NCI-H146 (cell line): Measurements from ENCODE around the gene PLAC8.
"Not testable (repeated sequence)": the region's sequence is repeated elsewhere in the genome, so short reads cannot be mapped to it uniquely, and the experiment has no call there.

Source experiments
- DNase-seq: peaks from one replicate; lab custom pipeline; 2025; lab: John Stamatoyannopoulos, UW

PLAC8 gene, protein sequence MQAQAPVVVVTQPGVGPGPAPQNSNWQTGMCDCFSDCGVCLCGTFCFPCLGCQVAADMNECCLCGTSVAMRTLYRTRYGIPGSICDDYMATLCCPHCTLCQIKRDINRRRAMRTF

DNA sequence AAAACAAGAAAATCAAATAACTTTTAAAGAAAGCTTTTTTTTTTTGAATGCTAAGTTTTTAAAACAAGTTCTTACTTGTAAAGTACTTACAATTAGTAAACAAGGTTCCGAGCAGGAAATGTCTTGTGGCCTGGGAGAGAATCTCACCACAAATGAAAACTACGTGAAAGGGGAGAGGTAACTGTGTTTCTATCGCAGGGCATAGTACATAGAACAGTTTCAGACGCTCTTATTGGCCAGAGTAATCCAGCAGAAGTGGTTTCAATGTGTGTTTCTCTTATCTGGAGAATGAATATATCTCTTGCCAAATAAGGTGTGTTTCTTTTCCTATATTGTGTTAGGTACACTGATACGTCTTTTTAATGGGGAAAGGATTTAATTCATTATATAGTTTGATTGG lies at the start of gene PLAC8:
PLAC8 (minus strand) TSS at position 154 of the 400 bp plus-strand sequence. CDS start 6,808 bp downstream, outside the sequence.
- DNase-seq = peak; percentile 2

DNA sequence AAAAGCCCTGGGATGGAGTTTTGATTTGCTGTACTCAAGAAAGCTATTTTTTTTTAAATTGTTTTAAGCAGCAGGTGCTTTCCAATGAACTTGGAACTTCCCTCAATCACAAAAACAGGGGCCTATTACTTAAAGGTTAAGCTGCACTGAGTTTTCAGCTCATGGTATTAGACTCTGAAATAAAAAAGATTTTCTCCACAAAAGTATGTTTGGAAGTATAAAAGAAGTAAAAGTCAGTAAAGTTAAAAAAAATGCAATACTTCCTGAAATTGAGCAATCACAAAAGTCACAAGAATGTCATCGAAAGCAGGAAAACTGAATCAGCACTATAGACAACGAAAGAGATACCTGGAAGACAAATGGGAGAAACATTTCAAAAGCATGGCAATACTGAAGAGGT lies 38.9 kb upstream of the PLAC8 start:
- DNase-seq = no peak

DNA sequence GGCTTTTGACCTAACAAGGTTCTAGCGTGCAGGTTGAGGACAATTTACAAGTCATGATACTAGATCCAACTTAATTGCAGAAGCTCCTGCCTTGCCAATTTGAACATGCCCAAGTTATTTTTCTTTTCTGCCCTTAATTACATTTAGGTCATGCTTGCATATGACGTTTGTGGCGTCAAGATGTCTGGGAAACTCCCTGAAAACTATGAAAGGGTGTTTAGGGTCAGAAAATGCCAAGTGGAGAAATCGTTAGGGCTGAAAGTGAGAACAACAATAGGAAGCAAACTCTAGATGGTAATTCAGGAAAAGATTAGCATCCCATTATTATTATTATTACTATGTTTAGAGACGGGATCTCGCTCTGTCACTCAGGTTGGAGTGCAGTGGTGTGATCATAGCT lies 38.2 kb upstream of the PLAC8 start:
- DNase-seq = no peak

DNA sequence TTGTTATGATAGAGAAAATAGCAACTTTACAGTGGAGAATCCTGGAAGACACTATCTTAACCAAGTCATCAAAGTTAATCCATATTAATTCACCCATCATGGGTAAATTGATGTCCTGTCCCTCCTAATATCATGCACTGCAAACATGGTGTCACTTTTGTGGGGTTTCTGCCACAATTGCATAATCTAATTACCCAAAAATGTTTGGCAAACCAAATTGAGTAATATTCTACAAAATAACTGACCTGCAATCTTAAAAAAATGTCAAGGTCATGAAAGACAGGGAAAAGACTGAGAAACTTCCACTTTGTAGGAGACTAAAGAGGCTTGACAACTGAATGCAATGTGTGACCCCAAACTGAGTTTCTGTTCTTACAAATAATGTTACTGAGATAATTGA lies 37.1 kb upstream of the PLAC8 start:
- no peak for DNase-seq

DNA sequence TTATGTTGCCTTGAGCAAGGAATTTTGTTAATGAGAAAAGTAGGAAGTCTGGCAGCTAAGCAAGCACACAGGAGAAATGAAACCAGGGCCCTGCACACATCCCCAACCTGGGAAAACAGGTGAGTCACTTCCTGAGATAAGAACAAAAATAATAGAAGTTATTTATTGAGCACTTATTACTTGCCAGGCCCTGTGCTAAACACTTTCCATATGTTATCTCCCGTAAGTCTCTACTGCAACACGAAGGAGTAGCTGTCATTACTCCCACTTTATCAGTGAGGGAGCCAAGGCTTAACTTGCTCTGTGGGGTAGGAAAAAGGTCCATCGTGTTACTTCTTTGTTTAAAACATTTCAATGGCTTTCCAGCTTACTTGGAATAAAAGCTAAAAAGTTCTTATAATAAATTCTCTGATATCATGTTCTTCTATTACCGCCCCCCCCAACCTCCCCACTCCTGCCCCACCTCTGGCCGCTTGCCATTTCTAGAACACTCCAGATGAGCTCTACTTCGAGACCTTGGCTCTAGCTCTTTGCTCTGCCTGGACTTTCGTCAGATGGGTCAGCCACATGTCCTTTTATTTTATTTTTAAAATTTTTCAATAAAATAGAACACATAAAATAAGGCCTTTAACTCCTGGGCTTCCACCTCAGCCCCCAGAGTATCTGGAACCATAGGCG lies 36.3 kb upstream of the PLAC8 start:
- DNase-seq = no peak

DNA sequence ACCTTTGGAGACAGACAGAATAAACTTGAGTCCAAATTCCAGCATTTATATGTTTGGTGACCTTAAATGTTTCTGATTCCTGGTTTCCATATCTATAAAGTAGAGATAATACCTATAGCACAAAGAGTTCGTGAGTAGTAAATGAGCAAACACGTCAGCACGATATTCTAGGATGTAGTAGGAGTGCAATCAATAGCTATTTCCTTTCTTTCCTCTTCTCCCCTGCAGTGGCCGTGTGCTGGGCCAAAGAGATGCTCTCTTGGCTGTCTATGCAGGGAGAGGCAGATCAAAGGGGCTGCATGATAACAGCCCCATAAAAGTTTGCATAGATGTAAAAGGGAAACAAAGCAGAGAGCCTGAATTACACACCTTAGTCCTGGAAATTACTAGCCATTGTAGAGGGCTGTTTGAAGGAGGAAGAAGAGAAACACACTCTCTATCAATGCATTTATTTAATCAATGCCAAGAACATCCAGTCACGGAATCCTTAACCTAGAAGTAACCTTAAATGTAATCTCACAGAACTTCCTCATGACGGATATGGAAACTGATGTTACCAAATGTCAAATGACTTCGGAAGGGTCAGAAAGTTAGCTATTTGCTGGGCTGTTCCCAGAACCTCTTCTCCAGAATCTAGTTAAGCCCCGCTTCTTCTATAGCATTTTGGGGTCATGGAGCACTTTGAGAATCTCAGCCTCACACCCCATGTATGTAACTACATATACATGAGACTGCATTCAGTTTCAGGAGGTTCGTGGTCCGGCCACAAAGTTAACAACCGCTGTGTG lies 35.5 kb upstream of the PLAC8 start:
- no peak for DNase-seq

DNA sequence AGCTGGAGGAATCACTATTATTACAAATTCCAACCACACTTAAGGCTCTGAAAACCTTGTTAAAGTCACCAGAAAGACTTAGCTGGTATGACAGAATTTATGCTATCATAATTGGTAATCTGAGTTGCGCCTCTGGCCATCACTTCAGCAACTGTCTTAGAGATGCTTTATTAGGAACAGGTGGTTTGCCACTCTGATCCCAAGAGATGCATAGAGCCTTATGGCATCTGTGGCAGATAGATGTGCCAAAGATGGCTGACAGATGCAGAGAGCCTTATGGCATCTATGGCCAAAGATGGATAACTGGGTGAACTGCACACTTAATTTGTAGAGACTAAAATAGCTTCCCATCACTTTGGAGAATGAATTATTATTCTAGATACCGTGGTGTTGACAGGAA lies 32.3 kb upstream of the PLAC8 start:
- DNase-seq = no peak

DNA sequence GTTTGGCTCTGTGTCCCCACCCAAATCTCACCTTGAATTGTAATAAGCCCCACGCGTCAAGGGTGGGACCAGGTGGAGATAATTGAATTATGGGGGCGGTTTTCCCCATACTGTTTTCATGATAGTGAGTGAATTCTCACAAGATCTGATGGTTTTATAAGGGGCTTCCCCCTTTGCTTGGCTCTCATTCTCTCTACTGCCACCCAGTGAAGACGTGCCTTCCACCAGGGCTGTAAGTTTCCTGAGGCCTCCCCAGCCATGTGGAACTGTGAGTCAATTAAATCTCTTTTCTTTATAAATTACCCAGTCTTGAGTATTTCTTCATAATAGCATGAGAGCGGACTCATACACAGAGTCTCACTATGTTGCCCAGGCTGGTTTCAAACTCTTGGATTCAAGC lies 31.2 kb upstream of the PLAC8 start:
- not testable (repeated sequence) for DNase-seq

DNA sequence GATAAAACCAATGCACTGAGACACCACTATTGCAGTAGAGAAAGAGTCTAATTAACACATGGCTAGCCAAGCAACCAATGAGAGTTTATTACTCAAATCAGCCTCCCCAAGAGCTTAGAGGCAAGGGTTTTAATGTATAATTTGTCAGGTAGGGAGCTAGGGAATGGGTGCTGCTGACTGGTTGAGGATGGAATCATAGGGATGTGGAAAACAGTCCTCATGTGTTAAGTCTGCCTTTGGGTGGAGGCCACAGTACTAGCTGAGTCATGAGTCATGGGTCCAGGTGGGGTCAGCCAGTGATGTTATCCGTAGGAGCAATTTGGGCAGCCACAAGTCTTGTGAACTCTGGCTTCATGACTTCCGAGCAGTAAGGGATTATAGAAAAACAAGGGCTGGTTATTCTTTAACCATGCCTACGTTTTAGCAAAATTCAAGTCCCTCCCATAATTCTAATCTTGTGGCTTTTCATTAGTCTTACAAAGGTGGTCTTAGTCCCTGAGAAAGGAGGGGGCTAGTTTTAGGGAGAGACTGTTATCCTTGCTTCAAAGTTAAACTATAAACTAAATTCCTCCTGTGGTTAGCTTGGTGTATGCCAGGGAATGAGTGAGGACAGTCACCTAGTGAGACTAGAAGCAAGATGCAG lies 25.1 kb upstream of the PLAC8 start:
- DNase-seq = no peak

DNA sequence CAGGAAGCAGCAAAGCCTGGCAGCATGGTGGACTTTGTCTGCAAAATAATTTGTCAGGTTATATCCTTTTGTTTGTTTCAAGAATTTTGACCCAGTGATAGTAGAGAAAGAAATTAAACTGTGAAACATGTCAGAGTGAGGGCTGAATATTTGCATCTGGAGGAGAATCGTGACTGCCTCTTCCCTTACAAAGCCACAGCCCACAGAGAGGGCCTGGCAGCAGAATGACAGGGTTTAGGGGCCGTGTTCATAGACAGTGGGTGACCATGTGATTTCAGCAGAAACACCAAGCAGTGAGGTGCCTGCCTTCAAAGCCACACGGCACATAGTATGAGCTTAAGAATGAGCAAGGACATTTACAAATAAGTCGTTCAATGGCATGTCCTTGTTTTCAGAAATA lies 24.4 kb upstream of the PLAC8 start:
- no peak for DNase-seq

DNA sequence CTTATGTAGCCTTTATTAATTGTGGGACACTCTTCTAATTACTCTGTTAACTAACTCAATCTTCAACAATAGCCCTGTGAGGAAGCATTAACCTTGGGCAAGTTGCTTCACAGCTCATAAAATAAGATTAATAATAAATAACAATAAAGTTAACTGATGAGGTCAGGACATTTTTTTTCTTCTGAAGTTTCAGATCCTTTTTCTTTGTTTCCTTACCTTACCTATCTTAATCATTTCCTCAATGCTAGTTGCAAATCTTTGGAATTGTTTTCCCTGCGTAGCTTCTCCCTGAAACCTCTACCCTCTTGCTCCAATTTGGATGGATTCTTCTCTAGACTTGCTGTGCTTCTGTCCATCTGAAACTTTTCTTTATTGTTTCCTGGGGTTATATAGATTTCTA lies 17.5 kb upstream of the PLAC8 start:
- DNase-seq = no peak

DNA sequence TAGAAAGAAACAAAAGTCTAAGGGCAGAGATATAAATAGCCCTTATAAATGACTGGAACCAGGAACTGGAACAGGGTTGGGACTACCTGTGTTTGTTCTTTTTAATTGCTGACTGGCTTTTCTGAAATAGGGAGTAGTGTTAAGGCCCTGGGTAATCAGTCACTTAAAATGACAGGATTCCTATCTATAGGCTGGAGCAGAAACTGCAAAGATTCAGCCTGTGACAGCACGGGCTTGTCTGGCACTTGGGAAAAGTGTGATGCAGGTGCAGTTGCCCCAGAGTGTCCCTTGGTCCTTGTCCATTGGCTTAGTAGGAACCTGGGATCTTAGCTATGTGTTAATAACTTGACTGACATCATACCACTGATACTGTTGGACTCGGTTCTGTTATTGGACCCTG lies 14.7 kb upstream of the PLAC8 start:
- no peak for DNase-seq

DNA sequence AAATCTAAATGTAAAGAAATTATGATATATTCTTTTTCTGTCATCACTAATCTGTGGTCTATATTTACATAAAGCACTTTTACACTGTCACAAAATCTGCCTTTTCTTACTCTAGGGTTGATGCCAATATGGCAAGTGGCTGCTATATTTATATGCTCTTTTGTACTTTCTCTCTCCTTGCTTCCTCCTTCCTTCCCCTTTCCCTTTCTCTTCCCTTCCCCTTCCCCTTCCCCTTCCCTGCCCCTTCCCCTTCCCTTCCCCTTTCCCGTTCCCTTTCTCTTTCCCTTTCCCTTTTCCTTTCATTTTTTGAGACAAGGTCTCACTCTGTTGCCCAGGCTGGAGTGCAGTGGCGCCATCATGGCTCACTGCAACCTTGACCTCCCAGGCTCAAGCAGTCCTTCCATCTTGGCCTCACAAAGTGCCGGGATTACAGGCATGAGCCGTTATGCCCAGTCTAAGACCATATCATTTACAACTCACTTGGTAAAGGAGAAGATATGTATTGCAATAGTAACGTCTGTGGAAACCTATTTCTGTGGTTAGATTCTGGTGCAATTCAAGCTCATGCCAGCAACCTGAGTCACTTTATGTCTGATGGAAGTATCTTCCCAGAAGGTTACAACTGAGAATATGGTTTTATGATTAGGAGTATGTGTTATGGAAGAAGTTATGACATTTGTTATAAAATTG lies 13.9 kb upstream of the PLAC8 start:
- DNase-seq = no peak

DNA sequence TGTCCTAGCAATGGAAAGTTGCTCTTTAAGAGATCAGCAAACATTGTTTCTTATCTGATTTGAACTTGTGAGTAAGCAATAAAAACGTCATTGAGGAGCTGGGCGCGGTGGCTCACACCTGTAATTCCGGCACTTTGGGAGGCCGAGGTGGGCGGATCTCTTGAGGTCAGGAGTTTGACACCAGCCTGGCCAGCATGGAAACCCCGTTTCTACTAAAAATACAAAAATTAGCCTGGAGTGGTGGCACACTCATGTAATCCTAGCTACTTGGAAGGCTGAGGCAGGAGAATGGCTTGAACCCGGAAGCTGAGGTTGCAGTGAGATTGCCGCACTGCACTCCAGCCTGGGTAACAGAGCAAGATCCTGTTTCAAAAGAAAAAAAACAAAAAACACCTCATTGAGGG lies 11.2 kb upstream of the PLAC8 start:
- DNase-seq = no peak

DNA sequence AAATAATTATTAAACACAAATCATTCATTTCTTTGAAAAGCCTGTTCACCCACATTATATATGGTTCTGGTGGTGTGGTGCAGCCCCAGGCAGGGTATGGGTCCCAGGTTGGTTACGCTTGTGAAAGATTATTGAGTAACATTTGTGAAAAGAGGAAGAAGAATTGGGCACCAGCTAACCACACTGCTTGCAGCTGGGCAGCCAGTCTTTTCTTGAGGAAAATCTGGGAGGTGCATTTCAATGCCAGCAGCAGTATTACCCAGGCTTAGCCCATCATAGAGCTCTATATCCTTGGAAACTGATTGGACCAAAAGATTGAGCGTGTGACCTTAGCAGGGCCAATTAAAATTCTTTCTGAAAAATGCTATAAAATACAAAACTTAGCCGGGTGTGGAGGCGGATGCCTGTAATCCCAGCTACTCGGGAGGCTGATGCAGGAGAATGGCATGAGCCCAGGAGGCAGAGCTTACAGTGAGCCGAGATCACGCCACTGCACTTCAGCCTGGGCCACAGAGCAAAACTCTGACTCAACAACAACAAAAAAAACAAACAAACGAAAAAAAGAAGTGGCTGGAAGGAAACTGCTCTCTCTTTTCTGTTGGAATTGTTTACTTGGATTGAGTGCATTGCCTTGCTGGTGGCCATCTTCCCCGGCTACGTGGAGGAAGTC lies 9.7 kb upstream of the PLAC8 start:
- DNase-seq = no peak

DNA sequence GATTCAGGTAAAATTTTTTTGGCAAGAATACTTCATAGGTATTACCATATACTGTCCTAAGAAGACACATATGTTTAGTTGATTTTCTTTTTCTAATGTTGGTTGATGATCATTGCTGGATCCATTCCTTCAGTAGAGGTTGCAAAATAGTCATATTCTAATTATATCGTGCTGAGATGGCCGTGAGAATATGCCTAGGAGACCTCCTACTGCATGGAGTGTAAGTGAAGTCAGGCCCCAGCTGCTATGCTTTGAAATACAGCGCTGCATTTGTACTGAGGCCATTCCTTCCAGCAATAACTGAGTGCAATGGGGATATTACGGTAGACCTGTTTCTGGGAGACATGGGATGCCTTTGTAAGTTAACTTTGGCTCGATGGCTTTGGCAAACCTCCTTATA lies 6.7 kb upstream of the PLAC8 start:
- DNase-seq = no peak

DNA sequence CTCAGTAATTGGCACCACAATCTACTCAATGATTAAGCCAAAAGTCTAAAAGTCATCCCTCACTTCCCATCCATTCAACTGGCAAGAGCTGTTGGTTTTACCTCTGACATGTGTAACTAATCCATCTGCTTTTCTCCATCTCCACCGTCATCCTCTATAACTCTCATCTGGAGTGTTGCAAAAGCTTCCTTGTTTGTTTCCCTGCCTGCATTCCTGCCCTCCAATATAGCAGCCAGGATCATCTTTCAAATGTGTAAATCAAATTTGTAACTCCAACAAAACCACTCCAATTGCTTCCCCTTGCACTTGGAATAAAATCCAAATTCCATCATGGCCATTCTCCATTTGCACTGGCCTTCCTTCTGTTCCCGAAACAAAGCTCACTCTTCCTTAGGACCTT lies 4.3 kb upstream of the PLAC8 start:
- no peak for DNase-seq

DNA sequence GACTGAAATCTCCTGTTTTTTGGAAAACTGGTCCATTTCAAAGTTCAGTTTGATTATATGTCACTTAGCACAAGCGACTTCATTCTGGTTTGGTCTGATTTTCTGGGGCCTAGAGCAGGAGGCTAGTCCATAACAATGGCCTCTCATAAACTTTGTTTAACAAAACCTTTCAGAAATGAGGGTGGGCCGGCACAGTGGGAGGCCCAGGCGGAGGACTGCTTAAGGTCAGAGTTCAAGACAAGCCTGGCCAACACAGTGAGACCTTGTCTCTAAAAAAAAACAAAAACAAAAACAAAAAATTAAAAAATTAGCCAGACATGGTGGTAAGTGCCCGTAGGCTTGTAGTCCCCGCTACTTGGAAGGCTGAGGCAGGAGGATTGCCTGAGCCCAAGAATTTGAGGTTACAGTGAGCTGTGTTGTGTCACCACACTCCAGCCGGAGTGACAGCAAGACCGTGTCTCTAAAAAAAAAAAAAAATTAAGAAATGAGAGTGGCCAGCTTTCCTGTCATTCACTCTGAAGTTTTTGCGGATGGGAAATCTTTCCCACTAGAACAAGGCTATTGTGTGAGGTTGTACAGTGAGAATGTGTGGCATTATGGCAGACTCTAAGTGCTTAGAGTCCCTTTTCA lies 1.2 kb upstream of the PLAC8 start:
- no peak for DNase-seq

DNA sequence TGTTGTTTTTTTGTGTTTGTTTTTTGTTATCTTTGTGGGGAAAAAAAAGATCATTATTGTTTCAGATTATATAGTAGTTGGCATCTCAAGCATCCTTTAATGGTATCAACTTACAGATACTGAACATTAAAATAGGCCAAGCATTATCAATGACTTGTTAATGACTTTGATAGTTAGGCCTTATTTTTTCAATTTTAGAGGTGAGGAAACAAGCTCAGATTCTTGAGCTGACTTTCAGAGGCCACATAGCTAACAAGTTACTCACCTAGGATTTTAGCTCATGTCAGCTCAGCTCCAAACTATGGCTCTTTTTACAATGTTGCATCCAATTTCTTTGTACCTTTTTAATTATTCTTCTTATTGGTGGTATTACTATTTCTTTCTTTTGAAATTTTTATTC lies 471 bp upstream of the PLAC8 start:
- DNase-seq = no peak

DNA sequence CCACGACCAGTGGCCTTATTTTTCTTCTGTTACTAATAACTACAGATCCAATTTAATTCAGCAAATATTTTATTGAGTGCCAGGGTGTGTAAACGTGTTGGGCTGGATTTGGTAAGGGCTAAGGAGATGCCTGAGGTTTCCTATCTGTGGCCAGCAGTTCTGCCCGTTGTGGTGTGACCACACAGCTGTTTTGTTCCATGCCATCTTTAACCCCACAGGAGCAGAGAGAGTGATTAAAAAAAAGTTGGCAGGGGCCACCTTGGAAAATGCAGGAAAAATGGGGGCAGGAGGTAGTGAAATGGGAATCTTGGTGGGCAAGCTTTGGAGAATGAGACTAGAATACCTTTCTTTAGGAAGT lies 1.1 kb downstream of the PLAC8 start:
- no peak for DNase-seq

DNA sequence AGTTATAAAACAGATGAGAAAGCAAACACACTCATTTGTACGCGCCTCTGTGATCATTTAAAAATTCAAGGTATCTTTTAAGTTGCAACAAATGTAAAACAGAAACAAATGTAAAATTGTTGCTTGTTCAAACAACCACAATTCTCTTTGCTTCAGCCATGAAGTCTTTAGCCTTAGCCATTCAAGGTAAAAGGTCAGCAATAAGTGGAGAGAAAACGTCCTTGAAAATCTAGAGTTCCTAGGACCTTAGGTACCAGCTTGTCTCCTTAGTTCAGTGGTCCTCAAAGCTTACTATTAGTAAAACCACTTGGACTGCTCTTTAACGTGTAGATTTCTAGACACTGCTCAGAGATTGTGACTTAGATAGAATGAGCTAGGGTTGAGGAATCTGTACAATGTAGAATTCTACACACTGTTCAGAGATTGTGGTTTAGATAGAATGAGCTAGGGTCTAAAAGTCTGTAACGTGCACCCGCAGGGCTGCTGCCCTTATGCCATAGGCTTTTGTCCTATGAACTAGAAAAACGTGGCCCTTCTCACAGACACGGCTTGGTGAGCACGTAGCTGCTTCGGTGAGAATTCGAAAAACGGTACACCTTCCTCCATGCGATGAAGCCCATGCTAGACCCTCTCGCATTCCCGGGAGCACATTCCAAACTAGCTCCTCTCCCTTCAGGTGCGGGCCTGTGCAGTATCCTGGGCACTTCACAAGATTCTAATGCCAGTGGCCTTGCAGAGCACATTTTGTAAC lies 1.7 kb downstream of the PLAC8 start:
- no peak for DNase-seq
